K562 (cell line): Measurements from ENCODE around the gene GLRA2. TPM values are rescaled to one million over a fixed set of nuclear protein-coding genes. Genes with fewer than 3 reads are reported as not detected.

Experiments used
- ATAC-seq: fragments of 200-7000 bp; cut with Tn5 transposase; 3 replicates; pipeline ENCODE4 v1.9.1; 2020; ENCODE audit warnings: moderate library complexity
- BruUV-seq: library from RNA; stranded (reverse); fragments of 400-500 nt; replicated peaks from 2 replicates; lab custom pipeline; 2021; lab: Mats Ljungman, UMichigan
- CTCF ChIA-PET: fragments of 300-600 bp; formaldehyde crosslinking; extraction: SDS; loops from one replicate; lab custom pipeline; 2021; ENCODE audit warnings: low intra/inter-chr PET ratio; lab: Yijun Ruan, JAX
- POLR2A ChIA-PET: fragments of 300-600, 350-650 bp; sonication (Branson Sonifier 250); formaldehyde crosslinking; extraction: SDS; loops from one replicate; lab custom pipeline; 2021; ENCODE audit warnings: antibody characterized with exemption, inconsistent platforms; lab: Yijun Ruan, JAX
- DNase-seq, 4 experiments: peaks; one replicate each; pipeline versions ENCODE4 v3.0.0 to v3.0.0-alpha.2; 2011 to 2018; ENCODE audit warnings: low spot score in 3 of 4, mixed read lengths in 3 of 4; ENCODE audit errors: extremely low read depth in 1 of 4
- FAIRE-seq: peaks from 2 replicates; lab custom pipeline; 2011; peaks lifted over from hg19 to GRCh38; lab: Jason Lieb, UNC
- H2AFZ ChIP-seq: 2 replicates; pipeline ENCODE4 v1.6.0; 2011; ENCODE audit warnings: low read depth, low read length, control low read depth, inconsistent platforms
- H3K27ac ChIP-seq: fragments of 200-600 bp; 3 replicates; pipeline ENCODE4 v1.8.0; 2011; ENCODE audit warnings: low read depth, mild to moderate bottlenecking, control low read depth, inconsistent platforms, low read length, moderate library complexity, mixed read lengths; ENCODE audit errors: extremely low read depth
- H3K27me3 ChIP-seq, 2 experiments: fragments of 300-600 bp in 1 of 2; 2 replicates in 1 of 2; 3 replicates in 1 of 2; pipeline versions ENCODE4 v1.6.0 to v1.8.0; 2011; ENCODE audit warnings: inconsistent platforms in 2 of 2, low read length in 2 of 2, mild to moderate bottlenecking in 1 of 2, mixed read lengths in 1 of 2, moderate library complexity in 1 of 2; ENCODE audit not compliant: control insufficient read depth in 2 of 2, insufficient read depth in 2 of 2
- H3K36me3 ChIP-seq: fragments of 300-600 bp; 3 replicates; pipeline ENCODE4 v1.8.0; 2011; ENCODE audit warnings: mild to moderate bottlenecking, low read length, inconsistent platforms; ENCODE audit not compliant: control insufficient read depth, insufficient read depth
- H3K4me1 ChIP-seq, 2 experiments: fragments of 200-600 bp in 1 of 2; replicated peaks in 1 of 2; 2 replicates in 1 of 2; 3 replicates in 1 of 2; pipeline versions ENCODE4 v1.5.1 to v1.8.0; 2011; ENCODE audit warnings: inconsistent platforms in 2 of 2, low read length in 2 of 2, mild to moderate bottlenecking in 1 of 2, mixed read lengths in 1 of 2, moderate library complexity in 1 of 2; ENCODE audit not compliant: control insufficient read depth in 2 of 2, insufficient read depth in 2 of 2
- H3K4me2 ChIP-seq: 2 replicates; pipeline ENCODE4 v1.6.1; 2011; ENCODE audit warnings: low read length, control low read depth, inconsistent platforms, mixed read lengths; ENCODE audit not compliant: insufficient read depth
- H3K4me3 ChIP-seq: fragments of 200-600 bp; sonication (generic), shearing (Covaris generic); 2 replicates; pipeline ENCODE4 v1.5.1; 2016; ENCODE audit warnings: control low read depth, inconsistent platforms
- H3K79me2 ChIP-seq: fragments of 200-600 bp; 3 replicates; pipeline ENCODE4 v1.8.0; 2011; ENCODE audit warnings: low read length, inconsistent platforms; ENCODE audit not compliant: control insufficient read depth, insufficient read depth
- H3K9ac ChIP-seq, 2 experiments: 2 replicates each; pipeline versions ENCODE4 v1.6.0 to v1.6.1; 2011; ENCODE audit warnings: low read depth in 2 of 2, low read length in 2 of 2, control low read depth in 1 of 2, inconsistent platforms in 1 of 2, mild to moderate bottlenecking in 1 of 2, mixed read lengths in 1 of 2; ENCODE audit not compliant: insufficient read depth in 1 of 2
- H3K9me1 ChIP-seq: one replicate; pipeline ENCODE4 v1.6.0; 2011; ENCODE audit warnings: inconsistent platforms, mild to moderate bottlenecking, low read length, moderate library complexity; ENCODE audit not compliant: control insufficient read depth, insufficient read depth
- H3K9me3 ChIP-seq: replicated peaks from 2 replicates; pipeline ENCODE4 v1.5.1; 2011; ENCODE audit warnings: low read depth, low read length, inconsistent platforms; ENCODE audit not compliant: control insufficient read depth, insufficient read depth
- H4K20me1 ChIP-seq: replicated peaks from 2 replicates; pipeline ENCODE4 v1.6.1; 2011; ENCODE audit warnings: low read length, inconsistent platforms, mixed read lengths; ENCODE audit not compliant: control insufficient read depth, insufficient read depth
- KAT2B ChIP-seq: IDR thresholded peaks from one replicate; pipeline ENCODE4 v1.6.1; 2012; ENCODE audit warnings: low read depth, mild to moderate bottlenecking, control low read depth, inconsistent platforms, low read length, moderate library complexity
- MEF2D ChIP-seq: conservative IDR thresholded peaks from 2 replicates; pipeline ENCODE4 v1.6.1; 2016; ENCODE audit warnings: low read depth, missing genetic modification characterization, missing compliant biosample characterization
- WGBS: fragments of 100-300 bp; shearing (Covaris generic); methylation state at CpG from one replicate; pipeline ENCODE4 v1.1.6; 2016; ENCODE audit warnings: low coverage, mixed read lengths; ENCODE audit not compliant: insufficient coverage; ENCODE audit errors: missing lambda C conversion rate; 5-methylcytosine and 5-hydroxymethylcytosine counted together
- in situ Hi-C: fragments of 300-500 bp; cut with MboI; formaldehyde crosslinking; loops from 4 replicates; pipeline ENCODE4 v1.15.0; 2018; ENCODE audit warnings: inconsistent platforms, mixed read lengths
- intact Hi-C: fragments of 100-400 bp; cut with micrococcal nuclease; formaldehyde crosslinking; loops from 2 replicates; pipeline ENCODE4 v1.14.2; 2022
- polyA plus RNA-seq, 8 experiments: library from polyadenylated mRNA; depleted of rRNA in 4 of 8; stranded (reverse) in 5 of 8; unstranded in 3 of 8; fragments of >200 nt; fragmentation: Nextera tagmentation in 2 of 8; fragmentation: Illumina TruSeq in 1 of 8; extraction: Ambion mirVana in 2 of 8; extraction: Trizol in 1 of 8; gene quantifications; 2 replicates each; pipeline versions ENCODE4 v1.2.1 to v1.2.3, GENCODE V29; 2011 to 2014; ENCODE audit warnings: inconsistent platforms in 1 of 8, missing spikeins in 1 of 8
- total RNA-seq, 7 experiments: library from RNA; depleted of rRNA in 6 of 7; stranded (reverse); fragments of >200 nt in 6 of 7; fragmentation: Illumina TruSeq in 2 of 7; extraction: Trizol in 2 of 7; gene quantifications; 2 replicates each; pipeline versions ENCODE4 v1.2.1 to v1.2.3, GENCODE V29; 2011 to 2021; ENCODE audit warnings: low replicate concordance in 1 of 7
- TF ChIP-seq, protein P1 (sequence below): fragments of 450-650 bp; IDR thresholded peaks from 2 replicates; pipeline ENCODE4 v1.6.1; 2016; ENCODE audit warnings: low read depth, mild to moderate bottlenecking, moderate library complexity
- TF ChIP-seq, protein P2 (sequence below): fragments of 450-650 bp; IDR thresholded peaks from 2 replicates; pipeline ENCODE4 v1.7.0; 2016; ENCODE audit warnings: borderline replicate concordance
- TF ChIP-seq, protein P3 (sequence below): fragments of 250-450 bp; sonication (Bioruptor Pico); IDR thresholded peaks from 2 replicates; pipeline ENCODE4 v1.4.0; 2020; ENCODE audit warnings: mild to moderate bottlenecking, moderate library complexity, borderline replicate concordance

GLRA2 gene
- total and polyA plus RNA-seq, 9 of the 15 experiments (the other 6 are each of a cell fraction or from before 2014, with no cell fraction given), result not detected

DNA sequence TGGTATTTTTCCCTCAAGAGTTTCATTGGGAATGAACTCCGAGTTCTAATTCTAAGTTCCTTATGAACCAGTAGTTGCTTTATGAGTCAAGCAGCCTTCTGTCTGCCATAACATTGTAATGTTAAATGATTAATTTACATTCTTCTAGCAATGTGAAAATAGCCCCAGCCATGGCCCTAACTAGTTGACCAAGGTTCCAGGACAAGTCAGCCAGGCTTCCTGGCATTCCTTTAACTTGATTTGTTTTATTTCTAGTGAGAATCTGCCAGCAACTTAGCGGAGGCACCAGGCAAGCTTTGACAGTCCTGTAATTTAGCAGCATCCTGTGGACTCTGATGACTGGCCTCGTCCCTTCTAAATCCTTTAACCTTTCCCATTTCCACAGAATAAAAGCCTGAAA is 69.0 kb downstream of the GLRA2 start:
- DNase-seq (no peak), FAIRE-seq (no peak), ATAC-seq (no peak)
- no peak overlapping the region for H3K27ac ChIP-seq
- no peaks in the 10 kb centered on the region for H3K9me3 ChIP-seq
- intact Hi-C loops, result no loop called here
- no peaks in the 10 kb centered on the region for H3K9me1 ChIP-seq
- no peaks in the 10 kb centered on the region for H3K36me3 ChIP-seq
- no peaks in the 10 kb centered on the region for H3K79me2 ChIP-seq
- no peak overlapping the region for H3K4me2 ChIP-seq
- no peaks in the 10 kb centered on the region for H3K27me3 ChIP-seq
- no peak overlapping the region for H3K9ac ChIP-seq
- CTCF ChIA-PET, result no interaction called here
- H3K4me3 ChIP-seq, result no peak overlapping the region
- H3K4me1 ChIP-seq, result no peaks in the 10 kb centered on the region
- WGBS, result 0% methylated on average over 3 of the region's 3 CpGs
- POLR2A ChIA-PET, result no interaction called here
- no peak overlapping the region for H2AFZ ChIP-seq
- in situ Hi-C loops, result no loop called here
- no TSS peak for BruUV-seq
- no peaks in the 10 kb centered on the region for H4K20me1 ChIP-seq
- TF ChIP-seq MEF2D (tag), result no peak
- TF ChIP-seq, protein P1, sequence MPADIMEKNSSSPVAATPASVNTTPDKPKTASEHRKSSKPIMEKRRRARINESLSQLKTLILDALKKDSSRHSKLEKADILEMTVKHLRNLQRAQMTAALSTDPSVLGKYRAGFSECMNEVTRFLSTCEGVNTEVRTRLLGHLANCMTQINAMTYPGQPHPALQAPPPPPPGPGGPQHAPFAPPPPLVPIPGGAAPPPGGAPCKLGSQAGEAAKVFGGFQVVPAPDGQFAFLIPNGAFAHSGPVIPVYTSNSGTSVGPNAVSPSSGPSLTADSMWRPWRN, result no peak
- TF ChIP-seq, protein P2, sequence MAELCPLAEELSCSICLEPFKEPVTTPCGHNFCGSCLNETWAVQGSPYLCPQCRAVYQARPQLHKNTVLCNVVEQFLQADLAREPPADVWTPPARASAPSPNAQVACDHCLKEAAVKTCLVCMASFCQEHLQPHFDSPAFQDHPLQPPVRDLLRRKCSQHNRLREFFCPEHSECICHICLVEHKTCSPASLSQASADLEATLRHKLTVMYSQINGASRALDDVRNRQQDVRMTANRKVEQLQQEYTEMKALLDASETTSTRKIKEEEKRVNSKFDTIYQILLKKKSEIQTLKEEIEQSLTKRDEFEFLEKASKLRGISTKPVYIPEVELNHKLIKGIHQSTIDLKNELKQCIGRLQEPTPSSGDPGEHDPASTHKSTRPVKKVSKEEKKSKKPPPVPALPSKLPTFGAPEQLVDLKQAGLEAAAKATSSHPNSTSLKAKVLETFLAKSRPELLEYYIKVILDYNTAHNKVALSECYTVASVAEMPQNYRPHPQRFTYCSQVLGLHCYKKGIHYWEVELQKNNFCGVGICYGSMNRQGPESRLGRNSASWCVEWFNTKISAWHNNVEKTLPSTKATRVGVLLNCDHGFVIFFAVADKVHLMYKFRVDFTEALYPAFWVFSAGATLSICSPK, result no peak
- TF ChIP-seq, protein P3, sequence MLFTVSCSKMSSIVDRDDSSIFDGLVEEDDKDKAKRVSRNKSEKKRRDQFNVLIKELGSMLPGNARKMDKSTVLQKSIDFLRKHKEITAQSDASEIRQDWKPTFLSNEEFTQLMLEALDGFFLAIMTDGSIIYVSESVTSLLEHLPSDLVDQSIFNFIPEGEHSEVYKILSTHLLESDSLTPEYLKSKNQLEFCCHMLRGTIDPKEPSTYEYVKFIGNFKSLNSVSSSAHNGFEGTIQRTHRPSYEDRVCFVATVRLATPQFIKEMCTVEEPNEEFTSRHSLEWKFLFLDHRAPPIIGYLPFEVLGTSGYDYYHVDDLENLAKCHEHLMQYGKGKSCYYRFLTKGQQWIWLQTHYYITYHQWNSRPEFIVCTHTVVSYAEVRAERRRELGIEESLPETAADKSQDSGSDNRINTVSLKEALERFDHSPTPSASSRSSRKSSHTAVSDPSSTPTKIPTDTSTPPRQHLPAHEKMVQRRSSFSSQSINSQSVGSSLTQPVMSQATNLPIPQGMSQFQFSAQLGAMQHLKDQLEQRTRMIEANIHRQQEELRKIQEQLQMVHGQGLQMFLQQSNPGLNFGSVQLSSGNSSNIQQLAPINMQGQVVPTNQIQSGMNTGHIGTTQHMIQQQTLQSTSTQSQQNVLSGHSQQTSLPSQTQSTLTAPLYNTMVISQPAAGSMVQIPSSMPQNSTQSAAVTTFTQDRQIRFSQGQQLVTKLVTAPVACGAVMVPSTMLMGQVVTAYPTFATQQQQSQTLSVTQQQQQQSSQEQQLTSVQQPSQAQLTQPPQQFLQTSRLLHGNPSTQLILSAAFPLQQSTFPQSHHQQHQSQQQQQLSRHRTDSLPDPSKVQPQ (CRISPR knock-in tag), result no peak
- TF ChIP-seq KAT2B, result no peak
